ENCODE data around the gene COQ9.

DNA sequence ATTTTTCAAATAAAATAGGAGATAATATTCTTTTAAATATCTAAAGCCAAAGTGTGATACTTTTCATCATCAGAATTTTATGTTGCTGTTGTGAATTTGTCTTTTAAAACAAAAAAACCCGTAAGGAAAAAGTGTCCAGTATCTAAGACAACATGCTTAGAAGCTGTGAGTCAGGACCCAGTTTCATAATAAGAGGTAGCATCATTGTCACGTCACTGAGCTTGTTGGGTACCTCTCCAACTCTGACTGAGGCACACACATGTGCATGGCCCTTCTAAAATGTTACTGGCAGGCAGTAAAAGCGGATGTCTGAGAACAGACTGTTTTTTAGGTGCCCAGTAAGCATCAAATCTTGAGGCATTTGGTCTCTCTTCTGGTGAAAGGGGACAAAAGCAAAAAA, 2.6 kb upstream of the COQ9 start:
- TF ChIP-seq, protein P1, sequence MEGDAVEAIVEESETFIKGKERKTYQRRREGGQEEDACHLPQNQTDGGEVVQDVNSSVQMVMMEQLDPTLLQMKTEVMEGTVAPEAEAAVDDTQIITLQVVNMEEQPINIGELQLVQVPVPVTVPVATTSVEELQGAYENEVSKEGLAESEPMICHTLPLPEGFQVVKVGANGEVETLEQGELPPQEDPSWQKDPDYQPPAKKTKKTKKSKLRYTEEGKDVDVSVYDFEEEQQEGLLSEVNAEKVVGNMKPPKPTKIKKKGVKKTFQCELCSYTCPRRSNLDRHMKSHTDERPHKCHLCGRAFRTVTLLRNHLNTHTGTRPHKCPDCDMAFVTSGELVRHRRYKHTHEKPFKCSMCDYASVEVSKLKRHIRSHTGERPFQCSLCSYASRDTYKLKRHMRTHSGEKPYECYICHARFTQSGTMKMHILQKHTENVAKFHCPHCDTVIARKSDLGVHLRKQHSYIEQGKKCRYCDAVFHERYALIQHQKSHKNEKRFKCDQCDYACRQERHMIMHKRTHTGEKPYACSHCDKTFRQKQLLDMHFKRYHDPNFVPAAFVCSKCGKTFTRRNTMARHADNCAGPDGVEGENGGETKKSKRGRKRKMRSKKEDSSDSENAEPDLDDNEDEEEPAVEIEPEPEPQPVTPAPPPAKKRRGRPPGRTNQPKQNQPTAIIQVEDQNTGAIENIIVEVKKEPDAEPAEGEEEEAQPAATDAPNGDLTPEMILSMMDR (IDR thresholded peaks at IDR 0.05), result no peak
- TF ChIP-seq POLR2A (IDR thresholded peaks at IDR 0.05), result no peak
